Measurements from ENCODE around the gene KIRREL2.

KIRREL2 gene

GRCh38 chr19:35856546-35857149 lies at the start of gene KIRREL2:
Gene KIRREL2 (plus strand): TSS chr19:35856911. CDS start chr19:35857120, 209 bp downstream.
- H3K4me1 ChIP-seq (ENCODE audit: control insufficient read depth, insufficient read depth, low read length), result peaks cover 8% of the 10 kb centered on the region
- no peaks in the 10 kb centered on the region for H3K36me3 ChIP-seq (ENCODE audit: control insufficient read depth, insufficient read depth, low read length, severe bottlenecking)
- H3K9ac ChIP-seq (ENCODE audit: low read length), result no peak within 1 kb of the TSS
- peaks cover 90% of the 10 kb centered on the region for H3K27me3 ChIP-seq (replicated peaks; ENCODE audit: control insufficient read depth, insufficient read depth, low read length)
- DNase-seq (ENCODE audit: low read depth), result no peak
- H3K4me3 ChIP-seq (ENCODE audit: low read length), result peak within 1 kb of the TSS; percentile 71
- no peaks in the 10 kb centered on the region for H3K9me3 ChIP-seq (ENCODE audit: control insufficient read depth, low read length)

DNA sequence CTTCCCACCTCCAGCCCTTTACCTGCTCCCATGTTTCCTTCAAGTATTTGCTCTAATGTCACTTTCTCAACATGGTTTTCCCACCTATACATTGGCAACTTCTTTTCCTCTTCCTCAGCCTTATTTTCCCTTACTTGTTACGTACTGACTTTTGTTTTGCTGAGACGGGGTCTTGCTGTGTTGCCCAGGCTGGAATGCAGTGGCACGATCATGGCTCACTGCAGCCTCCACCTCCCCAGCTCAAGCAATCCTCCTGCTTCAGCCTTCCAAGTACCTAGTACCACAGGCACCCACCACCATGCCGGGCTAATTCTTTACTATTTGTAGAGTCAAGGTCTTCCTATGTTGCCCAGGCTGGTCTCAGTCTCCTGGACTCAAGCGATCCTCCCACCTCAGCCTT lies 49.1 kb upstream of the KIRREL2 start:
- no peak overlapping the region for H3K9ac ChIP-seq (ENCODE audit: low read length)
- DNase-seq (ENCODE audit: low read depth), result no peak
- no peaks in the 10 kb centered on the region for H3K4me1 ChIP-seq (ENCODE audit: control insufficient read depth, insufficient read depth, low read length)
- no peak overlapping the region for H3K4me3 ChIP-seq (ENCODE audit: low read length)
- peaks cover 50% of the 10 kb centered on the region for H3K27me3 ChIP-seq (replicated peaks; ENCODE audit: control insufficient read depth, insufficient read depth, low read length)
- no peaks in the 10 kb centered on the region for H3K36me3 ChIP-seq (ENCODE audit: control insufficient read depth, insufficient read depth, low read length, severe bottlenecking)
- H3K9me3 ChIP-seq (ENCODE audit: control insufficient read depth, low read length), result no peaks in the 10 kb centered on the region

DNA sequence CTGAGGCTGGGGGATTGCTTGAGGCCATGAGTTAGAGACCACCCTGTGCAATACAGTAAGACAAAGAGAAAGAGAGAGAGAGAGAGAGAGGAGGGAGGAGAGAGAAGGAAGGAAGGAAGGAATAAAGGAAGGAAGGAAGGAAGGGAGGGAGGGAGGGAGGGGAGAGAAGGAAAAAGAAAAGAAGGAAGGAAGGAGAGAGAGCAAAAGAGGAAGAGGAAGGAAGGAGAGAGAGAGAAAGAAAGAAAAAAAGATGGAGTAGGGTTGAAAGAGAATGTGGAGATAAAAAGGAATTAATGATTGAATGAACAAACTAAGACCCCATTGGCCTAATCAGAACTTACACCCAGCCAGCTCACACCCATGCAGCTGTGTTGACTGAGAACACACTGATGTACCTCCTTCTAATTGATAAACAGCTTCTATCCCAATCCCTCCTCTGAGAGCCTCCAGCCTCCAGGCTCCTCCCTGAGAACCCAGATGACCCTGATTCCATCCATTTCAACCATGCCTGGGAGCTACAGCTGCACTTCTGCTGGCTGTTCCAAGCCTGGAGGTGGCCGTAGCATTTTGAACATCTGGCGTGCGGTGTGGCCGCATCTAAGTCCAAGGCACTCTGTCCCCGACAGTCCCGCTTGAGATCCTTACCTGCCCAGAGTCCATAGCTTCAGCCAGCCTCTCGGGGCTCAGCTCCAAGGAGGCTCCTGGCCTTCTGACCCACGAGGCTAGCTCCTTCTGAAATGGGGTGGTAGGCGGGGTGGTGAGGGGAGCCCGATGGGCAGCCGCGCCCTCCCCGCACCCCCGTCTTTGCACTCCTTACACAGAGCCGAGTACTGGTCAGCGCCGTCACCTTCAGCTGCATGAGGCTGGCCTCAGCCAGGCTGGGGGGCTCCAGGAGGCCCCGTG lies 45.1 kb upstream of the KIRREL2 start:
- DNase-seq (ENCODE audit: low read depth), result no peak
- H3K4me1 ChIP-seq (ENCODE audit: control insufficient read depth, insufficient read depth, low read length), result no peaks in the 10 kb centered on the region
- H3K36me3 ChIP-seq (ENCODE audit: control insufficient read depth, insufficient read depth, low read length, severe bottlenecking), result no peaks in the 10 kb centered on the region
- H3K4me3 ChIP-seq (ENCODE audit: low read length), result no peak overlapping the region
- H3K9me3 ChIP-seq (ENCODE audit: control insufficient read depth, low read length), result no peaks in the 10 kb centered on the region
- peaks cover 48% of the 10 kb centered on the region for H3K27me3 ChIP-seq (replicated peaks; ENCODE audit: control insufficient read depth, insufficient read depth, low read length)
- no peak overlapping the region for H3K9ac ChIP-seq (ENCODE audit: low read length)

DNA sequence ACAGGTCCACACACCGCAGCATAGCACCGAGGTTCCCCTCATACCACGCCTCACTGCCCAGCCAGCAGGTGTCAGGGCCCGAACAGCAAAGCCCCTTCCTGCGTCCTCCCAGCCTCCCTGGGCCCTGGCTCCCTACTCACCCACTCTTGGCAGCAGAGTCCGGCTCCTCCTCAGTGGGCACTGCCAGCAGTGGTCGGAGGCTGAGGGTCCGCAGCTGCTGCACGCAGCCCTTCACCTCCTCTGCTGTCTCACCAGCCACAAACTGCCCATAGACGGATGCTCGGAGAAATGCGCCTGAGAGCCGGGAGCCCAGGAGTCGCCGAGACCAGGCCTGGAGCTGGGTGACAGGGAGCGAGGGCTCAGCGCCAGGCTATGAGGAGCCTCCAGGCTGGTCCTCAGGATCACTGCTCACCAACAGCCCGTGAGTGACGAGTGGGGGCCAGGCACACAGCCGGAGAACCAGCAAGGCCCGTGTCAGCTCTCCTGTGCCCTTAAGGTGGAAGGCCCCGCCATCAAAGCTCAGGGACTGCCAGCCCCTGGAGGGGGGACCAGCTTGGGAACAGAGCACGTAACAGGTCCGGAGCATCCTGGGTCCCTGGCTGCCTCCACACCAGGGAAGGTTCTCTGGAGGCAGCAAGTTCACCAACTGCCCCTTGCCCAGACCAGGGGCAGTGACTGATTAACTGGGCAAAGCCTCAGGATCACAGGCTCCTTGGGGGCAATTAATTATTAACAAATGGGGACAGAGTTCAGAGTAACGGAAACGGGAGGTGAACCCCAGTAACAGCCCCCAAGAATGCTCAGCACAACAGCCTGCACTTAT lies 44.3 kb upstream of the KIRREL2 start, which contains the start of gene PRODH2:
PRODH2 (minus strand) TSS at position 626 of the 823 bp plus-strand sequence; CDS start at position 586, 40 bp downstream.
- H3K4me3 ChIP-seq (ENCODE audit: low read length), result no peak within 1 kb of the TSS
- peaks cover 51% of the 10 kb centered on the region for H3K27me3 ChIP-seq (replicated peaks; ENCODE audit: control insufficient read depth, insufficient read depth, low read length)
- H3K36me3 ChIP-seq (ENCODE audit: control insufficient read depth, insufficient read depth, low read length, severe bottlenecking), result no peaks in the 10 kb centered on the region
- H3K9ac ChIP-seq (ENCODE audit: low read length), result no peak within 1 kb of the TSS
- no peaks in the 10 kb centered on the region for H3K4me1 ChIP-seq (ENCODE audit: control insufficient read depth, insufficient read depth, low read length)
- H3K9me3 ChIP-seq (ENCODE audit: control insufficient read depth, low read length), result no peaks in the 10 kb centered on the region
- no peak for DNase-seq (ENCODE audit: low read depth)

DNA sequence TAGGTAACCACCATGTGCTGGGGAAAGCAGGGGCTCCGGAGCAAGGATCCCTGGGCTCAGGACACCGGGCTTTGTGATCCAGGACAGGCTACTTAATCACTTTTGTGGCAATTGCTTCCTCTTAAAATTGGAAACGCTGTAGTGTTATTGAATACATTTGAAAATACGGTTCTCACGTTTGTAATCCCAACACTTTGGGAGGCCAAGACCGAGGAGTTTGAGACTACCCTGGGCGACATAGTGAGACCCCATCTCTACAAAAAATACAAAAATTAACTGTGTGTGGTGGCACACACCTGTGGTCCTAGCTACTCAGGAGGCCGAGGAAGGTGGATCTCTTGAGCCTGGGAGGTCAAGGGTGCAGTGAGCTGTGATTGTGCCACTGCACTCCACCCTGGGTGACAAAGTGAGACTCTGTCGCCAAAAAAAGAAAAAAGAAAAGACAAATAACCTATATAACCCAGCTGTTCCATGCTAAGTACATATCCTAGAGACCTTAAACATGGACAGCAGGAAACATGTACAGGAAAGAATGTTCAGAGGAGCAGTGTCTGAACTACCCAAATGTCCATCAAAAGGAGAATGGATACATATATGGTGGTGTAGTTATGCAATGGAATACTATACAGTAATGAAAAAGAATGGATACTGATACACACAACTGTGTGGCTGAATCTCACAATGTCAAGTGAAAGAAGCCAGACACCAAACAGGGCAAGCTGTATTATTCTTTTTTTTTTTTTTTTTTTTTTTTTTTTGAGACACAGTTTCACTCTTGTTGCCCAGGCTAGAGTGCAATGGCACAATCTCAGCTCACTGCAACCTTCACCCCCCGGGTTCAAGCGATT lies 43.4 kb upstream of the KIRREL2 start:
- Histone ChIP-seq H3K36me3 (ENCODE audit: control insufficient read depth, insufficient read depth, low read length, severe bottlenecking) (no peaks in the 10 kb centered on the region), H3K4me3 (ENCODE audit: low read length) (no peak overlapping the region), H3K27me3 (replicated peaks; ENCODE audit: control insufficient read depth, insufficient read depth, low read length) (peaks cover 48% of the 10 kb centered on the region), H3K4me1 (ENCODE audit: control insufficient read depth, insufficient read depth, low read length) (no peaks in the 10 kb centered on the region), H3K9me3 (ENCODE audit: control insufficient read depth, low read length) (no peaks in the 10 kb centered on the region), H3K9ac (ENCODE audit: low read length) (no peak overlapping the region)
- DNase-seq (ENCODE audit: low read depth), result no peak

DNA sequence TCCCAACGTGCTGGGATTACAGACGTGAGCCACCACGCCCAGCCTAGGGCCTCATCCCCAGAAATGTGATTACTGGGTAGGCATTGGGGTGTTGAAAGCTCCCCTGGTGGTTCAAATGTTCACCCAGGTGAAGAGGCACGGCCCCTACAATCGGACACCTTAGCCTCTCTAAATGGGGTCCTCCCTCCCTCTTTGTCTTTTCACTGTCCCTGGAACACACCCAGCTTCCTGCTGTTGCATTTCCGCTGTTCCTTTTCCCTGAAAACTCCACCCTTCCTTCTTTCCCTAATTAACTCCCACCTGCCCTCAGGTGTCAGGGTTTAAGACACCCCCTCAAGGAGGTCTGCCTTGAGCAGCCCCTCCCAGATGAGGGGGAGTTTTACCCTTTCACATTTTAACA lies 40.4 kb upstream of the KIRREL2 start:
- Histone ChIP-seq H3K9me3 (ENCODE audit: control insufficient read depth, low read length) (no peaks in the 10 kb centered on the region), H3K9ac (ENCODE audit: low read length) (no peak overlapping the region), H3K4me1 (ENCODE audit: control insufficient read depth, insufficient read depth, low read length) (peaks cover 5% of the 10 kb centered on the region), H3K36me3 (ENCODE audit: control insufficient read depth, insufficient read depth, low read length, severe bottlenecking) (no peaks in the 10 kb centered on the region), H3K4me3 (ENCODE audit: low read length) (no peak overlapping the region), H3K27me3 (replicated peaks; ENCODE audit: control insufficient read depth, insufficient read depth, low read length) (peaks cover 46% of the 10 kb centered on the region)
- DNase-seq (ENCODE audit: low read depth), result no peak

DNA sequence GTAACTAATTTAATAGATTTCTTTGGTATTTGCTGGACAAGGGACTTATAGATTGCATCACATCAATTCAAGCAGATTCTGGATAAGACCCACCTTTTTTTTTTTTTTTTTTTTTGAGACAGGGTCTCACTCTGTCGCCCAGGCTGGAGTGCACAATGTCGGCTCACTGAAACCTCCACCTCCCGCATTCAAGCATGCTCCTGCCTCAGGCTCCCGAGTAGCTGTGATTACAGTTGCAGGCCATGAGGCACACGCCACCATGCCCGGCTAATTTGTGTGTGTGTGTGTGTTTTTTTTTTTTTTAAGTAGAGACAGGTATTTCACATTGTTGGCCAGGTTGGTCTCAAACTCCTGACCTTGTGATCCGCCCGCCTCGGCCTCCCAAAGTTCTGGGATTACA lies 39.9 kb upstream of the KIRREL2 start:
- Histone ChIP-seq H3K9ac (ENCODE audit: low read length) (no peak overlapping the region), H3K9me3 (ENCODE audit: control insufficient read depth, low read length) (no peaks in the 10 kb centered on the region), H3K4me3 (ENCODE audit: low read length) (no peak overlapping the region), H3K36me3 (ENCODE audit: control insufficient read depth, insufficient read depth, low read length, severe bottlenecking) (no peaks in the 10 kb centered on the region), H3K4me1 (ENCODE audit: control insufficient read depth, insufficient read depth, low read length) (peaks cover 5% of the 10 kb centered on the region), H3K27me3 (replicated peaks; ENCODE audit: control insufficient read depth, insufficient read depth, low read length) (peaks cover 41% of the 10 kb centered on the region)
- no peak for DNase-seq (ENCODE audit: low read depth)

GRCh38 chr19:35818445-35818844 lies 38.3 kb upstream of the KIRREL2 start:
- no peaks in the 10 kb centered on the region for H3K9me3 ChIP-seq (ENCODE audit: control insufficient read depth, low read length)
- H3K4me1 ChIP-seq (ENCODE audit: control insufficient read depth, insufficient read depth, low read length), result peaks cover 5% of the 10 kb centered on the region
- no peak for DNase-seq (ENCODE audit: low read depth)
- H3K4me3 ChIP-seq (ENCODE audit: low read length), result no peak overlapping the region
- peaks cover 34% of the 10 kb centered on the region for H3K27me3 ChIP-seq (replicated peaks; ENCODE audit: control insufficient read depth, insufficient read depth, low read length)
- H3K36me3 ChIP-seq (ENCODE audit: control insufficient read depth, insufficient read depth, low read length, severe bottlenecking), result no peaks in the 10 kb centered on the region
- no peak overlapping the region for H3K9ac ChIP-seq (ENCODE audit: low read length)

DNA sequence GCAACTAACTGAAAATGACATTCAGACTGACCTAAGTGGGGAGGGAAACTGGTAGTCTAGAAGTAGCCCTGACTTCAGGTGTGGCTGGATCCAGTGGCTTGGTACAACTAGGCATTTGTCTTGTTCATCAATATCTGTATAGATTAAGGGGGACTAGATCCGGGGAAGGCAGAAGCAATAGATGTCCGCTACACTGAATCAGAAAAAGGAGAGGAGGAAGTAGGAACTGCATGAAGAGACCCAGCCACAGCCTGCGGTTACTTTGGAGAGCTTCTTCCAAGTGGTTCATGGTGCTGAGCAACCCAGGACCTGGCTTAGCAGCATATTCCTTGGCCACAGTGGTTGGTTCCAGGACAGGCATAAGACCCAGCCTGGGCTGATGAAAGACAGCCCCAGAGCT lies 34.1 kb upstream of the KIRREL2 start:
- H3K4me3 ChIP-seq (ENCODE audit: low read length), result no peak overlapping the region
- H3K9me3 ChIP-seq (ENCODE audit: control insufficient read depth, low read length), result no peaks in the 10 kb centered on the region
- H3K9ac ChIP-seq (ENCODE audit: low read length), result no peak overlapping the region
- H3K36me3 ChIP-seq (ENCODE audit: control insufficient read depth, insufficient read depth, low read length, severe bottlenecking), result no peaks in the 10 kb centered on the region
- no peak for DNase-seq (ENCODE audit: low read depth)
- peaks cover 28% of the 10 kb centered on the region for H3K27me3 ChIP-seq (replicated peaks; ENCODE audit: control insufficient read depth, insufficient read depth, low read length)
- peaks cover 5% of the 10 kb centered on the region for H3K4me1 ChIP-seq (ENCODE audit: control insufficient read depth, insufficient read depth, low read length)

- Histone ChIP-seq H3K9me3 (ENCODE audit: control insufficient read depth, low read length) (no peaks in the 10 kb centered on the region), H3K9ac (ENCODE audit: low read length) (no peak overlapping the region), H3K4me1 (ENCODE audit: control insufficient read depth, insufficient read depth, low read length) (peaks cover 5% of the 10 kb centered on the region), H3K36me3 (ENCODE audit: control insufficient read depth, insufficient read depth, low read length, severe bottlenecking) (no peaks in the 10 kb centered on the region), H3K4me3 (ENCODE audit: low read length) (no peak overlapping the region), H3K27me3 (replicated peaks; ENCODE audit: control insufficient read depth, insufficient read depth, low read length) (peaks cover 16% of the 10 kb centered on the region)
- no peak for DNase-seq (ENCODE audit: low read depth)
Observed at GRCh38 chr19:35824150-35824549, 32.6 kb upstream of the KIRREL2 start.
